ENCODE data around the gene CCDC106.

The CCDC106 gene

GRCh38 chr19:55692681-55693081, 44.7 kb downstream of the CCDC106 start:
- Histone ChIP-seq H3K27me3 (replicated peaks) (no peaks in the 10 kb centered on the region), H3K4me3 (ENCODE audit: low read depth, low read length) (no peak overlapping the region), H3K27ac (no peak overlapping the region), H3K36me3 (replicated peaks) (peaks cover 52% of the 10 kb centered on the region)
- no peak for TF ChIP-seq CTCF (IDR thresholded peaks at IDR 0.05; ENCODE audit: low read depth, low read length, missing control alignments)
- in situ Hi-C loops (cut with HindIII; ENCODE audit: low pct_ligation_motif_present, low sequenced_read_pairs), result no loop called here
- DNase-seq, result no peak

GRCh38 chr19:55693336-55693974, 45.4 kb downstream of the CCDC106 start:
- no peak for DNase-seq
- no peak for TF ChIP-seq CTCF (IDR thresholded peaks at IDR 0.05; ENCODE audit: low read depth, low read length, missing control alignments)
- in situ Hi-C loops (cut with HindIII; ENCODE audit: low pct_ligation_motif_present, low sequenced_read_pairs), result no loop called here
- H3K36me3 ChIP-seq (replicated peaks), result peaks cover 56% of the 10 kb centered on the region
- H3K27me3 ChIP-seq (replicated peaks), result no peaks in the 10 kb centered on the region
- no peak overlapping the region for H3K4me3 ChIP-seq (ENCODE audit: low read depth, low read length)
- no peak overlapping the region for H3K27ac ChIP-seq

- Histone ChIP-seq H3K36me3 (replicated peaks) (peaks cover 50% of the 10 kb centered on the region), H3K27ac (no peak overlapping the region), H3K4me3 (ENCODE audit: low read depth, low read length) (no peak overlapping the region), H3K27me3 (replicated peaks) (no peaks in the 10 kb centered on the region)
- DNase-seq, result no peak
- in situ Hi-C loops (cut with HindIII; ENCODE audit: low pct_ligation_motif_present, low sequenced_read_pairs), result no loop called here
- no peak for TF ChIP-seq CTCF (IDR thresholded peaks at IDR 0.05; ENCODE audit: low read depth, low read length, missing control alignments)
Measured at GRCh38 chr19:55694241-55694655, 46.2 kb downstream of the CCDC106 start.

- H3K4me3 ChIP-seq (ENCODE audit: low read depth, low read length), result no peak overlapping the region
- no peak for TF ChIP-seq CTCF (IDR thresholded peaks at IDR 0.05; ENCODE audit: low read depth, low read length, missing control alignments)
- in situ Hi-C loops (cut with HindIII; ENCODE audit: low pct_ligation_motif_present, low sequenced_read_pairs), result no loop called here
- no peaks in the 10 kb centered on the region for H3K27me3 ChIP-seq (replicated peaks)
- no peak for DNase-seq
- H3K27ac ChIP-seq, result no peak overlapping the region
- H3K36me3 ChIP-seq (replicated peaks), result peaks cover 47% of the 10 kb centered on the region
Measured at GRCh38 chr19:55694656-55695491, 46.9 kb downstream of the CCDC106 start.

GRCh38 chr19:55695511-55696290, 47.7 kb downstream of the CCDC106 start:
- H3K27me3 ChIP-seq (replicated peaks), result no peaks in the 10 kb centered on the region
- in situ Hi-C loops (cut with HindIII; ENCODE audit: low pct_ligation_motif_present, low sequenced_read_pairs), result no loop called here
- no peak for TF ChIP-seq CTCF (IDR thresholded peaks at IDR 0.05; ENCODE audit: low read depth, low read length, missing control alignments)
- no peak overlapping the region for H3K4me3 ChIP-seq (ENCODE audit: low read depth, low read length)
- H3K27ac ChIP-seq, result no peak overlapping the region
- no peak for DNase-seq
- H3K36me3 ChIP-seq (replicated peaks), result peaks cover 40% of the 10 kb centered on the region
